ENCODE results near the gene RAB37. TPM values are rescaled to one million over a fixed set of nuclear protein-coding genes. Genes with fewer than 3 reads are reported as not detected.

Gene RAB37
- total and polyA plus RNA-seq, 2 of the 13 experiments (the other 11 are each of a cell fraction or from before 2014, with no cell fraction given), result 0.91 to 3.7 TPM

DNA sequence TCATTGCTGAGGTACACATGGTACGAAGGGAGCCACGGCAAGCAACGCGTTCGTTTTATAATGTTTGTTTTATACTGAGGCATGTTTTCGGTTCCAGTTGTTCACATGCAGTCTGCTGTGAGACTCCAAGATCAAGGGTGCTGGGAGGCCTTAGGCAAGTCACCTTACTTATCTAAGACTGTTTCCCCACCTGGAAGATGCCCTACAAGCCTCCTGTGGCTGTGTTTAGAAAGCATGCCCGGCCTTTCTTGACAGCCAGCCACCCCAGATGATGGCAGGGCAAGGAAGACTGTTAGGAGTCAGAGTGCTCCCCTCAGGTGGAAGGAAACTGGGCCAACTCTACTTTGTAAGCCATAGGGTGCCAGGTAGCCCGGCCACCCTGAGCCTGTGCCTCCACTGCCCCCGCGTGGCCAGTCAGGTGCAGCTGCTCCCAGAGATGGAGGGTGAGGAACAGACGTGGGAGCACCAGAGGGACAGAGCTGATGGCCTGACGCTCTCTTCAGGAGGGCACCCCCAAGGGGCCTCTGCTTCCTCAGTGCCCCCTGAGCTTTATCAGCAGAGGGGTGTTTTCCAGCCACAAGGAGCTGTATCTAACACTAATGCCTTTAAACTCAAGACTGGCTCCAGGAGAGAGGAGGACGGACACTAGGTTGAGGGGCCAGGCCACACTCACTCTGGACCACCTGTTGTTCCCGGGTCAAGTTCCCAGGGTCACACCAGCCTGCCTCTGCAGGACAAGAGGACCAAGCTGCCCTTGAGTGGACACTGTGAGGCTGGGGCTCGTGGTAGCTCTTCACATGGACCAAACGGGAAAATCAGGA is 33.7 kb downstream of the RAB37 start (continued):
- TF ChIP-seq, protein P1, sequence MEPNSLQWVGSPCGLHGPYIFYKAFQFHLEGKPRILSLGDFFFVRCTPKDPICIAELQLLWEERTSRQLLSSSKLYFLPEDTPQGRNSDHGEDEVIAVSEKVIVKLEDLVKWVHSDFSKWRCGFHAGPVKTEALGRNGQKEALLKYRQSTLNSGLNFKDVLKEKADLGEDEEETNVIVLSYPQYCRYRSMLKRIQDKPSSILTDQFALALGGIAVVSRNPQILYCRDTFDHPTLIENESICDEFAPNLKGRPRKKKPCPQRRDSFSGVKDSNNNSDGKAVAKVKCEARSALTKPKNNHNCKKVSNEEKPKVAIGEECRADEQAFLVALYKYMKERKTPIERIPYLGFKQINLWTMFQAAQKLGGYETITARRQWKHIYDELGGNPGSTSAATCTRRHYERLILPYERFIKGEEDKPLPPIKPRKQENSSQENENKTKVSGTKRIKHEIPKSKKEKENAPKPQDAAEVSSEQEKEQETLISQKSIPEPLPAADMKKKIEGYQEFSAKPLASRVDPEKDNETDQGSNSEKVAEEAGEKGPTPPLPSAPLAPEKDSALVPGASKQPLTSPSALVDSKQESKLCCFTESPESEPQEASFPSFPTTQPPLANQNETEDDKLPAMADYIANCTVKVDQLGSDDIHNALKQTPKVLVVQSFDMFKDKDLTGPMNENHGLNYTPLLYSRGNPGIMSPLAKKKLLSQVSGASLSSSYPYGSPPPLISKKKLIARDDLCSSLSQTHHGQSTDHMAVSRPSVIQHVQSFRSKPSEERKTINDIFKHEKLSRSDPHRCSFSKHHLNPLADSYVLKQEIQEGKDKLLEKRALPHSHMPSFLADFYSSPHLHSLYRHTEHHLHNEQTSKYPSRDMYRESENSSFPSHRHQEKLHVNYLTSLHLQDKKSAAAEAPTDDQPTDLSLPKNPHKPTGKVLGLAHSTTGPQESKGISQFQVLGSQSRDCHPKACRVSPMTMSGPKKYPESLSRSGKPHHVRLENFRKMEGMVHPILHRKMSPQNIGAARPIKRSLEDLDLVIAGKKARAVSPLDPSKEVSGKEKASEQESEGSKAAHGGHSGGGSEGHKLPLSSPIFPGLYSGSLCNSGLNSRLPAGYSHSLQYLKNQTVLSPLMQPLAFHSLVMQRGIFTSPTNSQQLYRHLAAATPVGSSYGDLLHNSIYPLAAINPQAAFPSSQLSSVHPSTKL (CRISPR knock-in tag; IDR thresholded peaks at IDR 0.05), result peak; percentile 32
- peak; percentile 72; the same call in 1 of the 2 replicates for TF ChIP-seq ARID2 (CRISPR knock-in tag; IDR thresholded peaks at IDR 0.05; ENCODE audit: borderline replicate concordance)
- TF ChIP-seq SP1 (IDR thresholded peaks at IDR 0.05), result no peak
- peak; percentile 52; the same call in 1 of the 2 replicates for TF ChIP-seq SP1 (CRISPR knock-in tag; IDR thresholded peaks at IDR 0.05)
- no peak for TF ChIP-seq NR2C2 (CRISPR knock-in tag; IDR thresholded peaks at IDR 0.05; ENCODE audit: borderline replicate concordance)
- no peak for TF ChIP-seq RCOR2 (CRISPR knock-in tag; IDR thresholded peaks at IDR 0.05)
- 0 out of 2 replicates have a peak, but pooled peaks have one; percentile 24 for TF ChIP-seq MTF2 (CRISPR knock-in tag; IDR thresholded peaks at IDR 0.05; ENCODE audit: borderline replicate concordance)
- TF ChIP-seq ZNF331 (CRISPR knock-in tag; IDR thresholded peaks at IDR 0.05), result no peak
- TF ChIP-seq ZNF75D (CRISPR knock-in tag; IDR thresholded peaks at IDR 0.05; ENCODE audit: borderline replicate concordance), result no peak
- no peak for TF ChIP-seq ELK4 (CRISPR knock-in tag; IDR thresholded peaks at IDR 0.05; ENCODE audit: borderline replicate concordance)
- TF ChIP-seq GLI4 (CRISPR knock-in tag; IDR thresholded peaks at IDR 0.05; ENCODE audit: borderline replicate concordance), result no peak
- no peak; the same call in 1 of the 2 replicates for TF ChIP-seq ZNF609 (CRISPR knock-in tag; IDR thresholded peaks at IDR 0.05; ENCODE audit: borderline replicate concordance)
- TF ChIP-seq PAX8 (CRISPR knock-in tag; IDR thresholded peaks at IDR 0.05; ENCODE audit: borderline replicate concordance), result no peak
- TF ChIP-seq ZHX1 (CRISPR knock-in tag; IDR thresholded peaks at IDR 0.05; ENCODE audit: low read depth), result peak; percentile 52; the same call in 1 of the 2 replicates
- TF ChIP-seq ZNF232 (CRISPR knock-in tag; IDR thresholded peaks at IDR 0.05; ENCODE audit: borderline replicate concordance), result no peak; the same call in 1 of the 2 replicates

All from HepG2 (cell line).